Chondrocyte (in vitro differentiated cells): Measurements from ENCODE around the gene CRIM1. TPM values are rescaled to one million over a fixed set of nuclear protein-coding genes. Genes with fewer than 3 reads are reported as not detected.
A peak's percentile ranks its signal among the peaks of the same experiment; 100 is the strongest.
"Not testable (repeated sequence)": the region's sequence is repeated elsewhere in the genome, so short reads cannot be mapped to it uniquely, and the experiment has no call there.

Source experiments
- DNase-seq: peaks from one replicate; pipeline ENCODE4 v3.0.0; 2021; ENCODE audit warnings: mixed read lengths, low spot score
- H3K27ac Mint-ChIP-seq: one replicate; pipeline ENCODE4 v1.8.0; 2021; ENCODE audit warnings: mild to moderate bottlenecking, moderate library complexity, mixed read lengths; ENCODE audit not compliant: unreplicated experiment
- H3K27me3 Mint-ChIP-seq: 2 replicates; pipeline ENCODE4 v1.8.0; 2021; ENCODE audit warnings: low read depth, mixed read lengths
- H3K36me3 Mint-ChIP-seq: 2 replicates; pipeline ENCODE4 v1.8.0; 2021; ENCODE audit warnings: low read depth, mixed read lengths
- H3K4me1 Mint-ChIP-seq: 2 replicates; pipeline ENCODE4 v1.8.0; 2021; ENCODE audit warnings: low read depth, mild to moderate bottlenecking, mixed read lengths
- H3K4me3 Mint-ChIP-seq: one replicate; pipeline ENCODE4 v1.8.0; 2021; ENCODE audit warnings: mild to moderate bottlenecking, moderate library complexity, mixed read lengths; ENCODE audit not compliant: unreplicated experiment
- H3K9me3 Mint-ChIP-seq: 2 replicates; pipeline ENCODE4 v1.8.0; 2021; ENCODE audit warnings: low read depth, mixed read lengths
- CTCF ChIP-seq: fragments of 200-600 bp; sonication (generic); IDR thresholded peaks from 2 replicates; pipeline ENCODE4 v1.5.0; 2021; ENCODE audit warnings: antibody characterized with exemption, mild to moderate bottlenecking, moderate library complexity
- total RNA-seq: library from RNA; stranded (reverse); gene quantifications from 3 replicates; pipeline ENCODE4 v1.2.1, GENCODE V29; 2021

Gene CRIM1
- total RNA-seq, 1 donor from 2014 or later: 194 TPM

DNA sequence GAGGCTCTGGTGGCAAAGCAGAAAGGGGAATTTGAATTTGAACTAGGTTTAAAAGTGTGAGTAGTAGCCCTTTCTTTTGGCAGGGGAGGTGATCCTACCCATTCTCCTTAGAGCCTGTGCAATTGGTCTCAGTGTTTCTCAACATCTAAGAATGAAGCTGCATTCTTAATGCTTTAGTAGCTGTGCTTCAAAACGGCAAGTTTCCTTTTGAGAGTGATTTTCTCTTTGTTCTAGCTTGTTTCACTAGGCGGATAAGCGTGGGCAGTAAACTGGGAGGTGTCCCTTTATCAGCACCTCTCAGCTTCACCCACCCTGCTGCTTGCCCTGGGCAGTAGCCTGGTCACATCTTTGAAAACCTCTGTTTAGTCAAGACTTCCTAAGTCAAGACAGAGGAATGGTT is 6.7 kb downstream of the CRIM1 start:
- no peak for DNase-seq

DNA sequence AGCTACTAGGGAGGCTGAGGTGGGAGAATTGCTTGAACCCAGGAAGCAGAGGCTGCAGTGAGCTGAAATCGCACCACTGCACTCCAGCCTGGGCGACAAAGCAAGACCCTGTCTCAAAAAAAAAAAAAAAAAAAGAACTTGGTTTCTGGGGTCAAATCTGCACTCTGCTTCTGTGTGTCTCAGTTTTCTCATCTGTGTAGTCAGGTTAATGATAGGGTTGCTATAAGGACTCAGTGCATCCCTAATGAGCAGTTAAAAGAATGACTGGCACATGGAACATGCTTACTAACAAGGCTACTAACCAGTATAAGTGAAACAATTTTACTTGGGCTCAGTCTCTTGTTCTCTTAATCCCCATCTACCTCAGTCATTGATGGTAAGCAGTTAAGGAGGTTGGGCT is 7.5 kb downstream of the CRIM1 start:
- H3K9me3 Mint-ChIP-seq, H3K4me3 Mint-ChIP-seq, H3K27ac Mint-ChIP-seq, H3K36me3 Mint-ChIP-seq, H3K27me3 Mint-ChIP-seq, DNase-seq: not testable (repeated sequence)
- peaks cover 94% of the 10 kb centered on the region for H3K4me1 Mint-ChIP-seq

More for the DNA sequence above, 6.7 kb downstream of the CRIM1 start:
- Mint-ChIP-seq H3K4me3 (no peak overlapping the region), H3K4me1 (peaks cover 89% of the 10 kb centered on the region), H3K27ac (peak overlapping the region; percentile 78), H3K36me3 (peaks cover 4% of the 10 kb centered on the region), H3K27me3 (no peaks in the 10 kb centered on the region), H3K9me3 (no peaks in the 10 kb centered on the region)
- TF ChIP-seq CTCF: no peak

- Mint-ChIP-seq H3K27me3 (no peaks in the 10 kb centered on the region), H3K36me3 (no peaks in the 10 kb centered on the region), H3K27ac (peak overlapping the region; percentile 72), H3K4me1 (peaks cover 94% of the 10 kb centered on the region), H3K9me3 (no peaks in the 10 kb centered on the region), H3K4me3 (no peak overlapping the region)
- no peak for DNase-seq
- no peak for TF ChIP-seq CTCF
These were observed 11.0 kb downstream of the CRIM1 start for GRCh38 chr2:36366491-36367120.

DNA sequence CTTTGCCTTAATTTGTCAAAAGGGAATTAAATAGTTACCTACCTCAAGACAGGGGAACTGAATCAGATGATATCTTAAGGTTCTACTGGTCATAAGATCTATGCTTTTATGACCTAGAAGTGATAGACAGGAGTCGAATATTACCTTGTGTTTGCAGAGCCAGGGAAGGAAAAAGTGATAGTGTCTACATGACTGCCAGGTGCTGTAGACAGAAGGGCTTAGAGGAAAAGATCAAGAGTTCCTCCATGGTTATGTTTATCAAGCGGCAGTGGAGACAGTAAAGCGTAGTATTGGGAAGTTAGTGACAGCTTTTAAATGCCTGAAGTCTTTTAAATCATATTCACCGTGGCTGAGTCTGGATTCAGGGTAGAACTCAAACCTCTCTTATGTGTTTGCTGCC is 11.9 kb downstream of the CRIM1 start:
- no peaks in the 10 kb centered on the region for H3K27me3 Mint-ChIP-seq

GRCh38 chr2:36367895-36368353 is 12.3 kb downstream of the CRIM1 start:
- H3K27me3 Mint-ChIP-seq: no peaks in the 10 kb centered on the region
- no peak for DNase-seq
- H3K27ac Mint-ChIP-seq: peak overlapping the region; percentile 75
- no peaks in the 10 kb centered on the region for H3K36me3 Mint-ChIP-seq
- H3K9me3 Mint-ChIP-seq: no peaks in the 10 kb centered on the region
- peak; percentile 13 for TF ChIP-seq CTCF
- H3K4me1 Mint-ChIP-seq: peaks cover 94% of the 10 kb centered on the region
- peak overlapping the region; percentile 27 for H3K4me3 Mint-ChIP-seq

More for the DNA sequence above, 11.9 kb downstream of the CRIM1 start:
- no peaks in the 10 kb centered on the region for H3K9me3 Mint-ChIP-seq
- no peak for TF ChIP-seq CTCF
- no peak for DNase-seq
- H3K27ac Mint-ChIP-seq: peak overlapping the region; percentile 75
- no peaks in the 10 kb centered on the region for H3K36me3 Mint-ChIP-seq
- peaks cover 94% of the 10 kb centered on the region for H3K4me1 Mint-ChIP-seq
- H3K4me3 Mint-ChIP-seq: no peak overlapping the region

- TF ChIP-seq CTCF: no peak
- H3K27me3 Mint-ChIP-seq: no peaks in the 10 kb centered on the region
- DNase-seq: no peak
- H3K9me3 Mint-ChIP-seq: no peaks in the 10 kb centered on the region
- no peaks in the 10 kb centered on the region for H3K36me3 Mint-ChIP-seq
- H3K4me3 Mint-ChIP-seq: peak overlapping the region; percentile 27
- H3K4me1 Mint-ChIP-seq: peaks cover 96% of the 10 kb centered on the region
- peak overlapping the region; percentile 75 for H3K27ac Mint-ChIP-seq
These were observed 12.9 kb downstream of the CRIM1 start for GRCh38 chr2:36368438-36368837.
